GM23338 (cell line): ENCODE data around the gene SLC37A2. TPM values are rescaled to one million over a fixed set of nuclear protein-coding genes. Genes with fewer than 3 reads are reported as not detected.

Source experiments
- ATAC-seq: fragments of 200-7000 bp; cut with Tn5 transposase; 3 replicates; pipeline ENCODE4 v1.9.1; 2020
- DNase-seq: peaks from one replicate; pipeline ENCODE4 v3.0.0-alpha.2; 2015; ENCODE audit warnings: low spot score
- H2AFZ ChIP-seq: fragments of 200-600 bp; sonication (generic); 2 replicates; pipeline ENCODE4 v1.8.0; 2016; ENCODE audit warnings: antibody characterized with exemption, mild to moderate bottlenecking, moderate library complexity
- H3F3A ChIP-seq: fragments of 200-600 bp; sonication (generic); replicated peaks from 2 replicates; pipeline ENCODE4 v1.8.0; 2017; ENCODE audit warnings: antibody characterized with exemption, mixed run types, low read depth
- H3K27ac ChIP-seq: fragments of 200-600 bp; sonication (generic); 2 replicates; pipeline ENCODE4 v1.6.1; 2016; ENCODE audit warnings: low read depth
- H3K27me3 ChIP-seq: fragments of 200-600 bp; sonication (generic); 2 replicates; pipeline ENCODE4 v1.8.0; 2016; ENCODE audit warnings: mild to moderate bottlenecking, mixed run types, moderate library complexity; ENCODE audit not compliant: insufficient read depth
- H3K36me3 ChIP-seq: fragments of 200-600 bp; sonication (generic); 2 replicates; pipeline ENCODE4 v1.8.0; 2016; ENCODE audit warnings: mild to moderate bottlenecking; ENCODE audit not compliant: insufficient read depth
- H3K4me1 ChIP-seq: fragments of 200-600 bp; sonication (generic); 2 replicates; pipeline ENCODE4 v1.8.0; 2016; ENCODE audit warnings: mild to moderate bottlenecking, moderate library complexity; ENCODE audit not compliant: insufficient read depth
- H3K4me2 ChIP-seq: fragments of 200-600 bp; sonication (generic); 2 replicates; pipeline ENCODE4 v1.7.1; 2017; ENCODE audit warnings: mixed run types
- H3K4me3 ChIP-seq: fragments of 200-600 bp; sonication (generic); 2 replicates; pipeline ENCODE4 v1.6.1; 2016; ENCODE audit warnings: mixed run types
- H3K79me2 ChIP-seq: fragments of 200-600 bp; sonication (generic); replicated peaks from 2 replicates; pipeline ENCODE4 v1.8.0; 2017; ENCODE audit warnings: mild to moderate bottlenecking; ENCODE audit not compliant: insufficient read depth
- H3K9me2 ChIP-seq: fragments of 200-600 bp; sonication (generic); 2 replicates; pipeline ENCODE4 v1.8.0; 2017; ENCODE audit not compliant: insufficient read depth
- H4K20me1 ChIP-seq: fragments of 200-600 bp; sonication (generic); replicated peaks from 2 replicates; pipeline ENCODE4 v1.8.0; 2017; ENCODE audit warnings: mild to moderate bottlenecking; ENCODE audit not compliant: insufficient read depth
- H3K27ac Mint-ChIP-seq: 2 replicates; pipeline ENCODE4 v1.8.0; 2020; ENCODE audit warnings: inconsistent platforms, mild to moderate bottlenecking, moderate library complexity, mixed read lengths
- H3K27me3 Mint-ChIP-seq: 3 replicates; pipeline ENCODE4 v1.8.0; 2022; ENCODE audit warnings: low read depth, mild to moderate bottlenecking, moderate library complexity, mixed read lengths, inconsistent platforms; ENCODE audit not compliant: insufficient read depth, poor library complexity
- H3K36me3 Mint-ChIP-seq: 3 replicates; pipeline ENCODE4 v1.8.0; 2021; ENCODE audit warnings: low read depth, mild to moderate bottlenecking, inconsistent platforms, moderate library complexity, mixed read lengths
- H3K4me1 Mint-ChIP-seq: 3 replicates; pipeline ENCODE4 v1.8.0; 2020; ENCODE audit warnings: mild to moderate bottlenecking, inconsistent platforms, mixed read lengths
- H3K4me3 Mint-ChIP-seq: 3 replicates; pipeline ENCODE4 v1.8.0; 2021; ENCODE audit warnings: moderate library complexity, mild to moderate bottlenecking, inconsistent platforms, mixed read lengths
- H3K9me3 Mint-ChIP-seq: 3 replicates; pipeline ENCODE4 v1.8.0; 2020; ENCODE audit warnings: moderate library complexity, mild to moderate bottlenecking, inconsistent platforms, mixed read lengths
- CREB1 ChIP-seq: fragments of 250-450 bp; sonication (Bioruptor Pico); IDR thresholded peaks from 2 replicates; pipeline ENCODE4 v1.5.0; 2020; ENCODE audit warnings: low read depth, mild to moderate bottlenecking, moderate library complexity
- ETS1 ChIP-seq: IDR thresholded peaks from 2 replicates; pipeline ENCODE4 v1.6.1; 2016; ENCODE audit warnings: antibody characterized with exemption
- EZH2 ChIP-seq: fragments of 200-600 bp; sonication (generic); IDR thresholded peaks from one replicate; pipeline ENCODE4 v1.8.0; 2017; ENCODE audit warnings: antibody characterized with exemption, mild to moderate bottlenecking, low read depth; ENCODE audit not compliant: unreplicated experiment
- JUNB ChIP-seq: IDR thresholded peaks from one replicate; pipeline ENCODE4 v1.6.1; 2016; ENCODE audit warnings: antibody characterized with exemption; ENCODE audit not compliant: unreplicated experiment
- NANOG ChIP-seq: IDR thresholded peaks from 2 replicates; pipeline ENCODE4 v1.6.1; 2016; ENCODE audit warnings: antibody characterized with exemption, borderline replicate concordance
- POLR2AphosphoS5 ChIP-seq: IDR thresholded peaks from 2 replicates; pipeline ENCODE4 v1.6.1; 2016; ENCODE audit warnings: antibody characterized with exemption, low read depth
- STAT1 ChIP-seq: IDR thresholded peaks from one replicate; pipeline ENCODE4 v1.6.1; 2016; ENCODE audit warnings: antibody characterized with exemption; ENCODE audit not compliant: unreplicated experiment
- ZNF114 ChIP-seq: fragments of 250-450 bp; sonication (Bioruptor Pico); IDR thresholded peaks from 2 replicates; pipeline ENCODE4 v1.5.0; 2020; ENCODE audit warnings: mild to moderate bottlenecking, moderate library complexity
- ZNF331 ChIP-seq: fragments of 250-450 bp; sonication (Bioruptor Pico); IDR thresholded peaks from 2 replicates; pipeline ENCODE4 v1.5.0; 2020; ENCODE audit warnings: low read depth, mild to moderate bottlenecking, moderate library complexity
- ZNF462 ChIP-seq: fragments of 250-450 bp; sonication (Bioruptor Pico); IDR thresholded peaks from 2 replicates; pipeline ENCODE4 v1.5.0; 2020; ENCODE audit warnings: mild to moderate bottlenecking, moderate library complexity
- polyA plus RNA-seq: library from polyadenylated mRNA; unstranded; fragments of >200 nt; fragmentation: Nextera tagmentation; extraction: Ambion mirVana; gene quantifications from 2 replicates; pipeline ENCODE4 v1.2.1, GENCODE V29; 2016
- total RNA-seq: library from RNA; depleted of rRNA; stranded (reverse); fragments of >200 nt; shearing (Covaris generic); gene quantifications from 2 replicates; pipeline ENCODE4 v1.2.3, GENCODE V29; 2014
- TF ChIP-seq, protein P1 (sequence below), 2 experiments: fragments of 200-600 bp in 1 of 2; sonication (generic) in 1 of 2; conservative IDR thresholded peaks; 2 replicates each; pipeline versions ENCODE4 v1.5.1 to v1.6.1; 2016 to 2017; ENCODE audit warnings: antibody characterized with exemption in 2 of 2, low read depth in 2 of 2, mild to moderate bottlenecking in 2 of 2, moderate library complexity in 1 of 2

SLC37A2 gene
- total and polyA plus RNA-seq, 2 experiments from 2014 or later = 0.40 to 1.6 TPM

DNA sequence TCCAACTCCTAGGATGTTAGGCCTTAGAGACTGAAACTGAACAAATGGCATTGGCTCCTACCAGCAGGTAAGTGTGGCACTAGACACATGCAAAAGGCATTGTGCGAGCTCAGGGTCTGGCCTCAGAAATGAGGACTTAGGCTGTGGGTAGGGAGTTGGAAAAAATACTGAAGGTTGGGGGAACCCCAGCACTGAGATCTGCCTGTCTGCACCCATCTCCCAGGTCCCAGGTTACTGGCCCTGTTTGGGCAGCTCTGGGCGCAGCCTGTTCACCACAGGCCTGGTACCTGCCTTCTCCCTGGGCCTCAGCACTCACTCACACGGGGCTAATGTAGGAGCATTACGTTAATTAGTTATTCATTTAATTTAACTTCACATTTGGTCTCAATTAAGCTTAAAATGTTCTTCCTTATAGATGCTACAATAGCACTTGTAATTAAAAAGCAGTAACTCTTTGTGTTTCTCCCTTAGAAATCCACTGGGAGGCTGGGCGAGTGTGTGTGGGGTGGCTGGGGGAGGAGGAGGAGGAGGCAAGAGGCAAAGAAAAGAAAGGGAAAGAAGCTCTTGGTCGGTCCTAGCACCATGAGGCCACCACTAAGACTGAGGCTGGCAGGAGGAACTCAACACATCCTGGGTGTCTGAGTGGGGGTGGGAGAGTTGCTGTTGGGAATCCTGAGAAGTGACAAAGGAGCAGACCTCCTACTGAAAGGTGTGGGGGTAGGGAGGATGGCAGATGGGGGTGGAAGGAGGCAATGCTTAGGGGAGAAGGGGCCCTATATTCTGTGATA, 29.0 kb downstream of the SLC37A2 start:
- Histone ChIP-seq H3K4me3 (no peak overlapping the region), H3K4me2 (0 out of 2 replicates have a peak overlapping the region, but pooled peaks have one; percentile 32), H3K9me2 (no peaks in the 10 kb centered on the region), H3F3A (no peaks in the 10 kb centered on the region), H3K27me3 (no peaks in the 10 kb centered on the region), H4K20me1 (no peaks in the 10 kb centered on the region; the same call in 1 of the 2 replicates), H3K4me1 (peaks cover 20% of the 10 kb centered on the region), H3K79me2 (no peaks in the 10 kb centered on the region), H3K36me3 (0 out of 2 replicates have a peak, but pooled peaks cover 5% of the 10 kb centered on the region), H2AFZ (no peak overlapping the region), H3K27ac (no peak overlapping the region)
- Mint-ChIP-seq H3K4me1 (peaks cover 41% of the 10 kb centered on the region), H3K36me3 (no peaks in the 10 kb centered on the region; the same call in 2 of the 3 replicates), H3K27ac (no peak overlapping the region), H3K4me3 (no peak overlapping the region; the same call in 2 of the 3 replicates), H3K27me3 (no peaks in the 10 kb centered on the region), H3K9me3 (no peaks in the 10 kb centered on the region)
- DNase-seq (no peak), ATAC-seq (peak; percentile 48)
- TF ChIP-seq JUNB (no peak), STAT1 (no peak), ZNF331 (CRISPR knock-in tag) (no peak), POLR2AphosphoS5 (no peak), ETS1 (no peak), CREB1 (CRISPR knock-in tag) (no peak), NANOG (no peak), EZH2 (no peak), ZNF114 (no peak)

GRCh38 chr11:125092669-125093068, 29.6 kb downstream of the SLC37A2 start:
- H3K4me1 Mint-ChIP-seq = peaks cover 41% of the 10 kb centered on the region
- no peak for ATAC-seq
- Histone ChIP-seq H3K4me2 (0 out of 2 replicates have a peak overlapping the region, but pooled peaks have one; percentile 32), H4K20me1 (no peaks in the 10 kb centered on the region; the same call in 1 of the 2 replicates), H3K4me3 (no peak overlapping the region), H3K36me3 (0 out of 2 replicates have a peak, but pooled peaks cover 5% of the 10 kb centered on the region), H2AFZ (no peak overlapping the region), H3K27ac (no peak overlapping the region), H3K79me2 (no peaks in the 10 kb centered on the region), H3K27me3 (no peaks in the 10 kb centered on the region), H3K4me1 (peaks cover 20% of the 10 kb centered on the region), H3F3A (no peaks in the 10 kb centered on the region), H3K9me2 (no peaks in the 10 kb centered on the region)
- TF ChIP-seq EZH2 (no peak), ZNF462 (CRISPR knock-in tag) (no peak)
- TF ChIP-seq, protein P1, sequence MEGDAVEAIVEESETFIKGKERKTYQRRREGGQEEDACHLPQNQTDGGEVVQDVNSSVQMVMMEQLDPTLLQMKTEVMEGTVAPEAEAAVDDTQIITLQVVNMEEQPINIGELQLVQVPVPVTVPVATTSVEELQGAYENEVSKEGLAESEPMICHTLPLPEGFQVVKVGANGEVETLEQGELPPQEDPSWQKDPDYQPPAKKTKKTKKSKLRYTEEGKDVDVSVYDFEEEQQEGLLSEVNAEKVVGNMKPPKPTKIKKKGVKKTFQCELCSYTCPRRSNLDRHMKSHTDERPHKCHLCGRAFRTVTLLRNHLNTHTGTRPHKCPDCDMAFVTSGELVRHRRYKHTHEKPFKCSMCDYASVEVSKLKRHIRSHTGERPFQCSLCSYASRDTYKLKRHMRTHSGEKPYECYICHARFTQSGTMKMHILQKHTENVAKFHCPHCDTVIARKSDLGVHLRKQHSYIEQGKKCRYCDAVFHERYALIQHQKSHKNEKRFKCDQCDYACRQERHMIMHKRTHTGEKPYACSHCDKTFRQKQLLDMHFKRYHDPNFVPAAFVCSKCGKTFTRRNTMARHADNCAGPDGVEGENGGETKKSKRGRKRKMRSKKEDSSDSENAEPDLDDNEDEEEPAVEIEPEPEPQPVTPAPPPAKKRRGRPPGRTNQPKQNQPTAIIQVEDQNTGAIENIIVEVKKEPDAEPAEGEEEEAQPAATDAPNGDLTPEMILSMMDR (conservative IDR thresholded peaks at IDR 0.05; ENCODE audit: low read depth in 2 of 2) = no peak
- H3K4me3 Mint-ChIP-seq = no peak overlapping the region; the same call in 2 of the 3 replicates
- no peak overlapping the region for H3K27ac Mint-ChIP-seq
- DNase-seq = no peak
- no peaks in the 10 kb centered on the region; the same call in 2 of the 3 replicates for H3K36me3 Mint-ChIP-seq
- H3K27me3 Mint-ChIP-seq = no peaks in the 10 kb centered on the region
- H3K9me3 Mint-ChIP-seq = no peaks in the 10 kb centered on the region
